HG03139 (cell line): Measurements from ENCODE around the gene TASP1.

ENCODE experiments used
- ATAC-seq: cut with Tn5 transposase; IDR thresholded peaks from one replicate; pipeline ENCODE4 v1.9.1; 2021; ENCODE audit not compliant: unreplicated experiment

The TASP1 gene

DNA sequence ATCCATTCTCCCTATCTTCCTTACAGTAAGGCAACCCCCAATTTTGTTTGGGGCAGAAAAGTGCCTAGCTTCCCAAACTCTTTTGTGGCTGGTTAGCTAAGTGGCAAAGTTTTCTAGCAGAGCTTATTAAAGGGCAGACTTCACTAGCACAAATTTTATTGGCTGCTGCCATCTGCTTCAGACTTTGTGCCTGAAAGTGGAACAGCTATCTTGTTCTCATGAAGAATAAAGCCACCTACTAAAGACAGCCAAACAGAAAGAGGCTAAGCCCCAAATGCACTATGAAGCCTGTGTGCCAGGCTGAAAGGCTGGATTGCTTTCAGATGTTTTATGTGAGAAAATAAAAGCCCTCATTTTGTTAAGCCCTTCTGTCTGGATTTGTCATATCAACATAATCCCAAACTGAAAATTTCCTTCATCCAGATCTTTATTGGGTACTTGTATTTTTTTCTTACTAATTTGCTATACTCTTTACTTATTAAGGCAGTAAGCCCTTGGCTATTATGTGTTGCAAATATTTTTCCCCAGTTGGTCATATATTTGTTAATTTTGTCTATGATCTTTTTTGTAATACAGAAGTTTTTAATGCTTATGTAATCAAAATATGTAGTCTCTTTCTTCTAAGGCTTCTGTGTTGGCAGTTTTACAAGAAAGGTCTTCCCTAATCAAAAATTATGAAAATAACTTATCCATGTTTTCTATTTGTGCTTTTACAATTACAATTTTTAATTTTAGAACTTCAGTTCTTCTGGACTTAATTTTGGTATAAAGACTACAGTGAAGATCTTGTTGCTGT lies 191.1 kb downstream of the TASP1 start:
- ATAC-seq = no peak

DNA sequence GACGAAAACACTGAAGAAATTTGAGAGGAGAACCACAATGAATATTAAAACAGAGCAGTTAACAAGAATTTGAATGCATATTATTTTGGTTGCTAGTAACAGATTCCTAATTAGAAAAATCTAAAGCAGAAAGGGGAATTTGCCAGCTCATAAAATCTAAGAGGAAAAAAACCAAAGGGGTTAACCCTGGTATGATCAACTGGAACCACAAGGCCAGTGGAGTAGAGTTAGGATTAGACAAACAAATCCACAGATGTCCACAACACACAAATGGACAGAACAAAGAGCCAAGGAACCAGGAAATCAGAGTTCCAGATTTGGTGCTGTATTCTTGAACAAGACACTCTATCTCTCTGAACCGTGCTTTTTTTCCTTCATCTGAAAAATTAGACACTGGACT lies 195.0 kb downstream of the TASP1 start:
- no peak for ATAC-seq

DNA sequence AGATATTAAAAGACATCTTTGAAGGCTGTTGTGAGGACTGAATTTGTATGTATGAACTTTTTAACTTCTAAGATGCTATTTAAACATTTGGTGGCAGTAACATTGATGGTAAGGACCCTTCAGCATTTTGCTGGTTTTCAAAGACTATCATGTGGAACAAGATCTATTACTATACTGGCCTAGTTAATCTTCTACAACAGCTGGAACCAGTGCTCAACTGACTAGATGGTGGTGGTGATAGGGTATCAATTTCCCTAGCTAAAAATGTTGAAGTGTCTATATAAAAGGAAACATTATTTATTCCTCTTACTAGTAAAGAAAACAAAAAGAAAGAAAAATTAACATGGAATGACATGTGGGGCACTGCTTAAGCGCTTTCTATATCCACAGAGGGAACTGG lies 195.7 kb downstream of the TASP1 start:
- no peak for ATAC-seq

DNA sequence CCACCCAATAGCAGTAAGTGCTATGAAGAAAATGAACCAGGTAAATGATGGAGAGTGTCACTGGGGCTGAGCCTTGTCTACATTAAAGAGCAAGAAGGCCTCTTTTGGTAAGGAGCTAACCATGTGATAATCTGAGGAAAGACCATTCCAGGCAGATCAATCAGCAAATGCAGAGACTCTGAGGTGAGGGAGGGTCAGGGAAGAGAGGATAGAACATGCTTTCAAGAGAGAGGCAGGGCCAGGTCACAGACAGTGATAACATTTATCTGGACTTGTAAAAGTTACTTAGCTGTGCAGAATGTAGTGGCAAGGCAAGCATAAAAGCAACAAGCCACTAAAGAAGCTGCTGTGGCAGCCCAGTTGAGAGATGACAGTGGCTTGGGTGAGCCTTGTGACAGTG lies 197.3 kb downstream of the TASP1 start:
- no peak for ATAC-seq

GRCh38 chr20:13436530-13436929 lies 202.2 kb downstream of the TASP1 start:
- ATAC-seq = no peak

DNA sequence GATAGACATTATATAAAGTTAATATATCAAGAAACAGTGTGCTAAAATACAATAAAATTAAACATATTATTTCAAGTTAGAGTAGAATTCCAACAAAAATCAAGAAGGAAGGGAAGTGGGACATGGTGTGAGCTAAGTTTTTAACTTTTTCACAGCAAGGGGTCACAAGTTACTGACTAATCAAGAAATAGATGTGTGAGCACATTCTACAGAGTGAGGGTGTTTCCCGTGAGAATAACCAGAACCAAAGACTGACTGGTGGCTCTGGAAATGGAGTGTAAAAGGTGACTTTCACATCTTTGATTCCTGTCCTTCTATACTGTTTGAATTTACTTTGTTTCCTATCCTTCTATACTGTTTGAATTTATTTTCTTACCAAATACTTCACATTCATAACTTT lies 206.6 kb downstream of the TASP1 start:
- no peak for ATAC-seq

DNA sequence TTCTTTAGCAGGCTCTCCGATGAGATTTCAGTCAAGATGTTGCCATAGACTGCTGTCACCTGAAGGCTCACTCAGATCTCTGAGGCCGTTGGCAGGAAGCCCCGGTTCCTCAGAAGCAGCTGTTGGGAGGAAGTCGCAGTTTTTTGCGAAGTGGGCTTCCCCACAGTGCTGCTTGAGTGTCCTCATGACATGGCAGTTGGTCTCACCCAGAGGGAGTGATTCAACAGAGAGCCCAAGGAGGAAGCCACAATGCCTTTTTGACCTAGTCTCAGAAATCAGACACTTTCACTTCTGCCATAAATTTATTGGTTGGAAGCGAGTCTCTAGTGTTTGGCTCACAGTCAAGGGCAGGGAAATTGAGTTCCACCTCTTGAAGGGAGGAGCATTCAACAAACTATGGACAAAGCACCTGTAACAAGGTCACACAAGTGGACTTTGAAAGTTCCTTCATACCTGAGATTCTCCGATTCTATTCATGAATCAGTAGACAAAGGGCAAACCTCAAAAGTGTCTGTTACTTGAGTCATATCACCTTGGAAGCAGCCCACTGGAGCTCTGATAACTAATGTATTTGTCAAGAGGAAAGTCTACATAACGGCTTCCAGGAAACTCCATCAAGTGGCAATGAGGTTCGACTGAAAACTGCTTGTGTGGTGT lies 208.3 kb downstream of the TASP1 start:
- peak; percentile 69 for ATAC-seq

GRCh38 chr20:13428684-13429083 lies 210.0 kb downstream of the TASP1 start:
- no peak for ATAC-seq

GRCh38 chr20:13426870-13427269 lies 211.9 kb downstream of the TASP1 start:
- ATAC-seq = no peak

DNA sequence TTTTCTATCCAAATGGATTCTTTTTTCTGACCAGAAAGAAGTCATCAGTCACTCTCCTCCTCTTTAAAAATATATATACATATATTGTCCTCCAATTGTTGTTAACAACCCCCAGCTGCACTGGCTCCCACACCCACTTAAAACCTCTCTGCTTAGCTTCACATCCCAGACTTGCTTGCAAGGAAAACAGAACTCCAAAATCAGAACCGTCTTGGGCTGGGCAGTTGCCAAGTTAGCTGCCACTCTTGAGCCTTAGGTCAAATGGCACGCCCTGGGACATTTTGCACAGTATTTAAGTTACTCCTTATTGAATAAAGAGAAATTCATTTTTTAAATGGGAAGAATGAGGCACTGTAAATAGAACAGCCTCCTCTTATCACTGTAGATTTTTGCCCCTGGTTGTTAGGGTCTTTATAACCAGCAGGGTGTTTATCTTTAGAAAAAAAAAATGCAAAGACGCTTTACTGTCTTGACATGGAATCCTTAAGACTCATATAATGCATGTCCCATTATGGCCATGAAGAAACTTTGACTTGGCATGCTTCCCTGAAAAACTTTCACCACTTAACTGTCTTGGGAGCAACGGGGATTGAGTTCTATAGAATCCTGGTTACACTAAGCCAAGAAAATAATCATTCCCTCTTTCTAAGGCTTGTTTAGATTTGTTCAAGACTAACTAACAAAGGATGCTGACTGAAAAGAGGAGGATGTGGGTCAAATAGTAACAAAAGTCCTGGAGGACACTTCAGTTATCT lies 213.2 kb downstream of the TASP1 start:
- ATAC-seq = no peak

DNA sequence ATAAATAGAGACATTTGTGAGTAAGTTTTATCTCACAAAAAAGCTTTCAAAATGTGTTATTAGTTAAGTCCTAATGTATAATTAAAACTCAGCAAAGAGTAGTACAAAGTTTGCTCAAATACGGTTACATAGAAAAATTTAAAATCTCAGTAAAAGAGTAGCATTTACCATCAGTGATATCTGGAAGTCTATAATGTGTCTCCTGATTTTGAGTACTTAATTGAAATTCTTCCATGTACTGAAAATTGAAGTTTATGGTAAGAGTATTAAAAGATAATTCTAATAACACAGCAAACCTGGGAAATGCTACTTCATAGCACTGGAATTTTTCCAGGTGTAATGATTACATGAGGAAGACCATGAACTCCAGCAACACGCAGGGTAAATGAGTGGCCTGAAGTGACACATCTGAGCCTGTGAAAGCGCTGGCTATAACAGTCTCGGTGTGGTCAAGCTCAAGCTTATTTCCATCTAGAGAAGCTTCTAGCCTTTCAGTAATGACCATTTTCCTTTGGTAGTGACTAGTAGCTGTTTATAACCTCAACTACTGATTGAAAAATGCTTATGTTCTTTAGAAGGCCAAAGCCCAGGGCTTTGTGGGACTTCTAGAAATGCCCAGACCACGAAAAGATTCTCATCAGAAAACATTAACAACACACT lies 214.4 kb downstream of the TASP1 start:
- ATAC-seq = no peak

DNA sequence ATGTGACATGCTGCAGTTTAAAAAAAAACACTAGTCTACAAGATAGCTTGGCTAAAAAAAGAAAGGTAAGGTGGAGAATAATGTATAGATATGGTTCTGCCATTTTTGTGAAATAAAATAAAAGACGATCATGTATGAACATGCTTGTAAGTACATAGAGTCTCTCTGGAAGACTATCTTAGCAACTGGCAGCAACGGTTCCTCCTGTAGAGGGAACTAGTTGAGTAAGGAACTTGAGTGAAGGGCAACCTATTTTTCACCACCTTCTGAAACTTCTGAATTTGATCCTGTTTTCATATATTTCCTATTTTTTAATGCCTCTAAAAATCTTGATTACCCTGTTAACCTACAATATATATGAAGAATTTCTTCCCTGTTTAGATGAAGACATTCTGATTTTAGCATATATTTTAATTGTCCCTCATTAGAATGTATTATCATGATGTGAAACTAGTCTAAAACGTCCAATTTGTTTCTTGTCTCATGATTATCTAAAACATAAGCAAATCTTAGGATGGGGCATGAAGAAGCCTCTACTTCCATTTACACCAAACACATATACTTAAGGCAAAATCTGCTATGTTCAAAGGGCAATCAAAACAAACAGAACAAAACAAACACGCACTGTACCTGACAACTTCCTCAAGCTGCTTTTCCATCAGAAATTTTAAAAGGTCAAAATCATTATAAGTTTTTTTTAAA lies 215.1 kb downstream of the TASP1 start:
- no peak for ATAC-seq

GRCh38 chr20:13422637-13423036 lies 216.1 kb downstream of the TASP1 start:
- ATAC-seq = no peak

DNA sequence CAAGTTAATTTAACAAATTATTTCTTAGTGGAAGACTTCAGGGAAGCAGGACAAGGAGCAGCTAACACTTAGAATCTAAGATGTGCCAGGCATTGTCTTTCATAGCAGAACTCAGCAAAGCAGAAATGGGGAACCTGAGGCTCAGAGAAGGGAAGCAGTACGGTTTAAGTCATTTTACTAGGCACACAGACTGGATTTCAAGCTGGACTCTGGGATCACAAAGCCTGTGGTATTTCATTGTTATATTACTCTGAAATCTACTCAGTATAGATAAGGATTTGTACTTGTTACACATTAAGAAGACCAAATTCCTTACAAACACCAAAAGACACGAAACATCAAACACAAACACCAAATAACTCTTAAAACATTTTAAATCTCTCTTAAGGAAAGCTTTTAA lies 218.1 kb downstream of the TASP1 start:
- ATAC-seq = no peak

DNA sequence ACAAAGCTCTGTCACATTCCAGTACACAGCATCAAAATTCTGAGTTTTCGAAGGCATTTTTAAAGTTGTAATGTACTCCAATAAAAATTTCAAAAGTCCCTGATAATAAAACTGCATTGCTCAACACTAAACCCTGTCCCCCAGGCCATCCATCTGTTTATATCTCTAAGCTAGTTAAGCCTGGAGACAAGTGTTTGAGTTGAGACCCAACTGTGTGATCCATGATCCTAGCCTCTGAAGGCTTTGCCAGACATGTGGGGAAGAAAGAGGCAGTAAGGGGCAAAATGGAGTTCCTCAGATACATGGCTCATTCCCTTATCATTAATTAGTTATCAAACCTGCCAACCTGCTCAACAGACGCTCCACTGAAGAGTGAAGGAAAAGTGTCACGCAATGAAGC lies 219.3 kb downstream of the TASP1 start:
- ATAC-seq = no peak

DNA sequence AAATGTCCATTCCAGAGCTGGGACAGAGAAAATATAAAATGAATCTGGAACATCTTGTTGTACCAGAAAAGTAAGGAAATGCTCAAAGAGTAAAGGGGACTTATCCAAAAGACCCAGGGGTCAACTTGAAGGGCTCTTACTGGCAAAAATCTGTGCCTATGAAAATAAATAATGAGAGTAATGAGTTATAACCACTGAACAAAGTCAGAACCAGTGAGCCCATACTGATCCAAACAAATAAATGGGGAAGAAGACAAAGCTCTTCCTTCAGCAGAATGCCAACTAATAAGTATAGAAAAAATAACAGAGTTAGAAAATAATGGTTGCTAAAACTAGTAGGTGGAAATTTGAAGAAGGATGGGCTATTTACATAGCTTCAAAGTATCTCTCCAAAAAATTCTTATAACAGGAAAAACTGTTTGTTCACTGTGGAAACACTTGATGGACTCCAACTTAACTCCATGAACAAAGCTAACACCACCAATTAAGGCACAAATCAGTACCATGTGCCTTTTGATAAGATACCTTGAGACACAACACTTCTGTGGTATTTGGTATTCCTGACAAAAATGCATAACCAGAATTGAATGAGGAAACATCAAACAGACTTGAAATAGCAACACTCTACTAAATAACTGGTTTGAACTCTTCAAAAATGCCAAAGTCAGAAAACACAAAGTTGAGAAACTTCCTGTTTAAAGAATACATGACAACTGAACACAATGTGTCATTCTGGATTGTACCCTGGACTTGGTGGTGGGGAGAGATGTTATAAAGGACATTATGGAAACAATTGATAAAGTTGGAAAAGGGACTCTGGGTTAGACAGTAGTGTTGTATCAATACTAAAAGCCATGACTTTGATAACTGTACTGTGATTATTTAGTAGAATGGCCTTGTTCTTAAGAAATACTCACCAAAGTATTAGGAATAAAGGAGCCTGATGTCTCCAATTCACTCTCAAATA lies 220.2 kb downstream of the TASP1 start:
- no peak for ATAC-seq

GRCh38 chr20:13416531-13416930 lies 222.2 kb downstream of the TASP1 start:
- no peak for ATAC-seq

DNA sequence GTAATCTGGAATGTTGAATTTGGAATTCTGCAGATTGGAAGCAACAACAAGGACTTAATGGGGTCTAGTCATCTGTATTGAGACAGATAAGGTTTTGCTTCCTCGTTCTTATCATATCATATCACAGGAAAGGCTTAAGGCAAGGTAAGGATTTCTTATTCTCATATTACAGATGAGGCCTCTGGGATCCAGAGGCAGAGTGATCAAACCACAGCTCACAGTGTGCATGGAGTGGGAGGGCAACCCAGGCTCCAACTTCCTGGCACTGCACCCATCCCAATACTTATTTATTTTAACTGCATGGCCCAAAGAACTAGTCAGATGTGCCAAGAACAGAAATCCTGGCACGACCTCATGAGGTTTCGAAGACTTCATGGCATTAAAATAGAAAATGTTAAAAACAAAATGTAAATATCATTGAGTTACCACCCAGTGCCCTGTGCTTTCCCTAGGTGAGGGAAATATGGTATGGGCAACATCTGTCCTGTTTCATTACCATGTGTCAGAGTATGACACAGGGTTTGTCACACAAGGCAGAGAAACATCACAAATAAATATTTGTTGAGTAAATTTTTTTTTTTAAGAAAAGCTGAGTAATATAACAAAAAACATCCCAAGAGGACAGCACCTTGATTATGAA lies 225.8 kb downstream of the TASP1 start:
- no peak for ATAC-seq

GRCh38 chr20:13404293-13404692 lies 234.4 kb downstream of the TASP1 start:
- no peak for ATAC-seq
